ENCODE data around the gene MALAT1.
A peak's percentile ranks its signal among the peaks of the same experiment; 100 is the strongest.

Gene MALAT1

DNA sequence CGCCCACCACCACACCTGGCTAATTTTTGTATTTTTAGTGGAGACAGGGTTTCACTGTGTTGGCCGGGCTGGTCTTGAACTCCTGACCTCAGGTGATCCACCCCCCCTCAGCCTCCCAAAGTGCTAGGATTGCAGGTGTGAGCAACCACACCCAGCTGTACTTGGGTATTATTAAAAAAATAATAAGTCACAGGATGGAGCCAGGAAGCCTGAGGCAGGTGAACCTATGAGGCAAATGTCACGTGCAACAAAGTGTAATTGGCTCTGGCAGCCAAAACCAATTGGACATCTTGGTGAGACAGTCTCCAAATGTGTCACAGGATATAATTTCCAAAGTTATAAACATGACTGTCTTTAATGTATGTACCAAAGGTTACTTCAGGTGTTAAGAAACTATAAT is 24.0 kb upstream of the MALAT1 start:
- peaks cover 20% of the 10 kb centered on the region for H3F3A ChIP-seq (ENCODE audit: insufficient read depth)
- H3K9me2 ChIP-seq (replicated peaks; ENCODE audit: insufficient read depth, low read length), result no peaks in the 10 kb centered on the region
- no peaks in the 10 kb centered on the region for H4K20me1 ChIP-seq (ENCODE audit: low read depth, low read length)
- H3K4me2 ChIP-seq (ENCODE audit: low read depth, low read length, poor library complexity, severe bottlenecking), result no peak overlapping the region
- H3K4me3 ChIP-seq (ENCODE audit: insufficient read depth, low read length, poor library complexity, severe bottlenecking), result no peak overlapping the region
- no peak overlapping the region for H2AFZ ChIP-seq (ENCODE audit: low read depth, low read length, severe bottlenecking)
- no peaks in the 10 kb centered on the region for H3K27me3 ChIP-seq (ENCODE audit: low read length)
- TF ChIP-seq EZH2phosphoT487 (conservative IDR thresholded peaks at IDR 0.05; ENCODE audit: low read length), result no peak
- TF ChIP-seq, protein P1, sequence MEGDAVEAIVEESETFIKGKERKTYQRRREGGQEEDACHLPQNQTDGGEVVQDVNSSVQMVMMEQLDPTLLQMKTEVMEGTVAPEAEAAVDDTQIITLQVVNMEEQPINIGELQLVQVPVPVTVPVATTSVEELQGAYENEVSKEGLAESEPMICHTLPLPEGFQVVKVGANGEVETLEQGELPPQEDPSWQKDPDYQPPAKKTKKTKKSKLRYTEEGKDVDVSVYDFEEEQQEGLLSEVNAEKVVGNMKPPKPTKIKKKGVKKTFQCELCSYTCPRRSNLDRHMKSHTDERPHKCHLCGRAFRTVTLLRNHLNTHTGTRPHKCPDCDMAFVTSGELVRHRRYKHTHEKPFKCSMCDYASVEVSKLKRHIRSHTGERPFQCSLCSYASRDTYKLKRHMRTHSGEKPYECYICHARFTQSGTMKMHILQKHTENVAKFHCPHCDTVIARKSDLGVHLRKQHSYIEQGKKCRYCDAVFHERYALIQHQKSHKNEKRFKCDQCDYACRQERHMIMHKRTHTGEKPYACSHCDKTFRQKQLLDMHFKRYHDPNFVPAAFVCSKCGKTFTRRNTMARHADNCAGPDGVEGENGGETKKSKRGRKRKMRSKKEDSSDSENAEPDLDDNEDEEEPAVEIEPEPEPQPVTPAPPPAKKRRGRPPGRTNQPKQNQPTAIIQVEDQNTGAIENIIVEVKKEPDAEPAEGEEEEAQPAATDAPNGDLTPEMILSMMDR (IDR thresholded peaks at IDR 0.05; ENCODE audit: insufficient read depth, low read length, poor library complexity, severe bottlenecking), result no peak
- no peaks in the 10 kb centered on the region for H3K79me2 ChIP-seq (ENCODE audit: insufficient read depth, low read length)
- H3K9me3 ChIP-seq (ENCODE audit: insufficient read depth, low read length), result no peaks in the 10 kb centered on the region
- no peaks in the 10 kb centered on the region for H3K36me3 ChIP-seq (ENCODE audit: low read length)
- no peak overlapping the region for H3K27ac ChIP-seq (ENCODE audit: low read depth, low read length)
- H3K9ac ChIP-seq (ENCODE audit: low read length), result no peak overlapping the region

DNA sequence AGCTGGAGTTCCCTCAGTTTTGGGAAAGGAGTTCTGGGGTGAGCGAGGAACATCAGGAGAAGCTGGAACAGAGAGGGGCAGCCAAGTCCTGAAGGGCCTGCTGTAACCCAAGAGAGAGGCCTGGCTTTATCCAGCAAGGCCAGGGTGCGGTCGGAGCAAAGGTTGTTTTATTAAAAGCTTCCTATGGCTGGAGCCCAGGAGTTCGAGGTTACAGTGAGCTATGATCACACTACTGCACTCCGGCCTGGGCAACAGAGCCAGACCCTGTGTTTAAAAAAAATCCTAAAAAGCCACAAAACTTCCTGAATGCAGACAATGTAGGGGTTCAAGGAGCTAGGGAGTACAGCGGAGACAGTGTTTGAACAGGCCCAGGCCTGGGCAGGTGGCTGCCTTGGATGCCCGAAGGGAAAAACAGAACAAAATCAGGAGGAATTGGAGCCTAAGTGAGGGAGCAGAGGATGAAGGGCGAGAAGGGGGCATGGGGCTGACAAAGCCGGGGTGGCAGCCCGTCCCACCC is 22.2 kb upstream of the MALAT1 start:
- Histone ChIP-seq H3K9me2 (replicated peaks; ENCODE audit: insufficient read depth, low read length) (no peaks in the 10 kb centered on the region), H3K79me2 (ENCODE audit: insufficient read depth, low read length) (no peaks in the 10 kb centered on the region), H3K36me3 (ENCODE audit: low read length) (no peaks in the 10 kb centered on the region), H3K9ac (ENCODE audit: low read length) (peak overlapping the region; percentile 99), H3K9me3 (ENCODE audit: insufficient read depth, low read length) (no peaks in the 10 kb centered on the region), H4K20me1 (ENCODE audit: low read depth, low read length) (no peaks in the 10 kb centered on the region), H3F3A (ENCODE audit: insufficient read depth) (peaks cover 20% of the 10 kb centered on the region), H3K4me3 (ENCODE audit: insufficient read depth, low read length, poor library complexity, severe bottlenecking) (peak overlapping the region; percentile 81), H3K27ac (ENCODE audit: low read depth, low read length) (peak overlapping the region; percentile 81), H3K4me2 (ENCODE audit: low read depth, low read length, poor library complexity, severe bottlenecking) (peak overlapping the region; percentile 93), H2AFZ (ENCODE audit: low read depth, low read length, severe bottlenecking) (no peak overlapping the region), H3K27me3 (ENCODE audit: low read length) (no peaks in the 10 kb centered on the region)
- TF ChIP-seq EZH2phosphoT487 (conservative IDR thresholded peaks at IDR 0.05; ENCODE audit: low read length), result no peak
- TF ChIP-seq, protein P1 (IDR thresholded peaks at IDR 0.05; ENCODE audit: insufficient read depth, low read length, poor library complexity, severe bottlenecking), result no peak

DNA sequence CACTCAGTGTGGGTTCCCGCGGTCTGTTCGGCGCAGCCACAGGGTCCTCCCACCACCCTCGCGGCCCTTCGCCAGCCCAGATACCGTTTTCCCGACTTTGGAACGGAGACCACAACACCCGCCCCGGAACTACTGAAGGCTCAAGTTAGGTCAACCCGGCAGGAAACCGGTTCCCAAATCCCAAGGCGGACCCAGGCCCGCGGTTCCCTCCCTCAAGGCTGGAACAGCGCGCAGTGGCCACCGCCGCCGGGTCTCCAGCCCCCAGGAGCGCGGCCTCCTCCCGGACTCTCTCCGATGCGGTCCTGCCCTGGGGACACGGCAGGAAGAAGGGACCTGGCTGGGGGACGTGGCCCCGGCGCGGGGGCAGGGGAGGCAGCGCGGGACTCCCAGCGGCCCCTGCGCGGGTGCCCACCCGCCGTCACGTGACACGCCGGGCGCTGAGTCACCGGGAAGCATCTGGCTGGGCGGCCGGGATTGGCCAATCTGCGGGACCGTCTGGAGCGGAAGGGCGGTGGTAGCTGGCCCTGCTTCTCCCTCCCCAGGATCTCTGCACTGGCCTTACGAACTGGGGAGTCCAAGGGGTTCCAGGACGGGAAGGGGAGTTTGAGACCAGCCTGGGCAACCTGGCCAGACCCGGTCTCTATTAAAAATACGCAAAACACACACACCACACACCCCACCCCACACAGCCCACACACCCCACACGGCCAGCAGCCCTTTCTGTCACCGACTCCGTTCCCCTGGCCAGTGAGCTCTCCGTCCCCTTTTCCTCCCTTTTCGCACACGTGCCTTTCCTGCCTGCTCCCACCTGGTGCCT is 21.5 kb upstream of the MALAT1 start:
- H3F3A ChIP-seq (ENCODE audit: insufficient read depth), result peaks cover 20% of the 10 kb centered on the region
- peak overlapping the region; percentile 81 for H3K27ac ChIP-seq (ENCODE audit: low read depth, low read length)
- H4K20me1 ChIP-seq (ENCODE audit: low read depth, low read length), result no peaks in the 10 kb centered on the region
- H3K79me2 ChIP-seq (ENCODE audit: insufficient read depth, low read length), result no peaks in the 10 kb centered on the region
- H3K36me3 ChIP-seq (ENCODE audit: low read length), result no peaks in the 10 kb centered on the region
- no peak for TF ChIP-seq EZH2phosphoT487 (conservative IDR thresholded peaks at IDR 0.05; ENCODE audit: low read length)
- TF ChIP-seq, protein P1 (IDR thresholded peaks at IDR 0.05; ENCODE audit: insufficient read depth, low read length, poor library complexity, severe bottlenecking), result no peak
- no peaks in the 10 kb centered on the region for H3K9me2 ChIP-seq (replicated peaks; ENCODE audit: insufficient read depth, low read length)
- H3K27me3 ChIP-seq (ENCODE audit: low read length), result no peaks in the 10 kb centered on the region
- H3K4me3 ChIP-seq (ENCODE audit: insufficient read depth, low read length, poor library complexity, severe bottlenecking), result peak overlapping the region; percentile 81
- H2AFZ ChIP-seq (ENCODE audit: low read depth, low read length, severe bottlenecking), result peak overlapping the region; percentile 44
- peak overlapping the region; percentile 99 for H3K9ac ChIP-seq (ENCODE audit: low read length)
- no peaks in the 10 kb centered on the region for H3K9me3 ChIP-seq (ENCODE audit: insufficient read depth, low read length)
- H3K4me2 ChIP-seq (ENCODE audit: low read depth, low read length, poor library complexity, severe bottlenecking), result peak overlapping the region; percentile 93

All from SU-DHL-6 (cell line).